ENCODE measurements around the gene KIAA1217. TPM values are rescaled to one million over a fixed set of nuclear protein-coding genes. Genes with fewer than 3 reads are reported as not detected.

KIAA1217 gene
- polyA plus RNA-seq, 1 experiment = 2.2 TPM

- no peak for DNase-seq (ENCODE audit: low read depth)
- CTCF ChIA-PET = interaction anchor here (0.6 to 5.9 kb wide), 41 partner anchors 9 to 1224 kb away, joined by 3 to 82 read pairs (median 4); no protein-coding TSS in a partner anchor
- no peaks in the 10 kb centered on the region for H3K27me3 ChIP-seq (ENCODE audit: control insufficient read depth, insufficient read depth, low read length)
- POLR2A ChIA-PET = no interaction called here
- H3K36me3 ChIP-seq (ENCODE audit: control insufficient read depth, insufficient read depth, low read length) = no peaks in the 10 kb centered on the region
- TF ChIP-seq CTCF (IDR thresholded peaks at IDR 0.05; ENCODE audit: insufficient read depth, low read depth, low read length) = peak; percentile 80
- H3K4me3 ChIP-seq (ENCODE audit: low read depth, low read length) = no peak overlapping the region
Observed at GRCh38 chr10:24518981-24519597, 310.2 kb downstream of the KIAA1217 start.

GRCh38 chr10:24519950-24520349 lies 311.0 kb downstream of the KIAA1217 start:
- H3K27me3 ChIP-seq (ENCODE audit: control insufficient read depth, insufficient read depth, low read length) = no peaks in the 10 kb centered on the region
- ChIA-PET CTCF (interaction anchor here (0.7 to 5.9 kb wide), 23 partner anchors 12 to 1205 kb away, joined by 3 to 82 read pairs (median 5); no protein-coding TSS in a partner anchor), POLR2A (no interaction called here)
- H3K36me3 ChIP-seq (ENCODE audit: control insufficient read depth, insufficient read depth, low read length) = no peaks in the 10 kb centered on the region
- no peak for DNase-seq (ENCODE audit: low read depth)
- no peak overlapping the region for H3K4me3 ChIP-seq (ENCODE audit: low read depth, low read length)
- no peak for TF ChIP-seq CTCF (IDR thresholded peaks at IDR 0.05; ENCODE audit: insufficient read depth, low read depth, low read length)

- CTCF ChIA-PET = interaction anchor here (0.6 to 1.5 kb wide), 2 partner anchors 37 to 530 kb away, joined by 3 to 7 read pairs; no protein-coding TSS in a partner anchor
Observed at GRCh38 chr10:24524314-24524713, 315.4 kb downstream of the KIAA1217 start.

GRCh38 chr10:24526085-24526649 lies 317.2 kb downstream of the KIAA1217 start:
- DNase-seq (ENCODE audit: low read depth) = no peak
- POLR2A ChIA-PET = no interaction called here
- H3K4me3 ChIP-seq (ENCODE audit: low read depth, low read length) = no peak overlapping the region
- TF ChIP-seq CTCF (IDR thresholded peaks at IDR 0.05; ENCODE audit: insufficient read depth, low read depth, low read length) = no peak
- H3K27me3 ChIP-seq (ENCODE audit: control insufficient read depth, insufficient read depth, low read length) = no peaks in the 10 kb centered on the region
- no peaks in the 10 kb centered on the region for H3K36me3 ChIP-seq (ENCODE audit: control insufficient read depth, insufficient read depth, low read length)
- CTCF ChIA-PET = no interaction called here

More at GRCh38 chr10:24524314-24524713, 315.4 kb downstream of the KIAA1217 start:
- H3K4me3 ChIP-seq (ENCODE audit: low read depth, low read length) = no peak overlapping the region
- no peaks in the 10 kb centered on the region for H3K27me3 ChIP-seq (ENCODE audit: control insufficient read depth, insufficient read depth, low read length)
- POLR2A ChIA-PET = no interaction called here
- no peak for TF ChIP-seq CTCF (IDR thresholded peaks at IDR 0.05; ENCODE audit: insufficient read depth, low read depth, low read length)
- DNase-seq (ENCODE audit: low read depth) = no peak
- no peaks in the 10 kb centered on the region for H3K36me3 ChIP-seq (ENCODE audit: control insufficient read depth, insufficient read depth, low read length)

- TF ChIP-seq CTCF (IDR thresholded peaks at IDR 0.05; ENCODE audit: insufficient read depth, low read depth, low read length) = no peak
- Histone ChIP-seq H3K4me3 (ENCODE audit: low read depth, low read length) (no peak overlapping the region), H3K36me3 (ENCODE audit: control insufficient read depth, insufficient read depth, low read length) (0 out of 2 replicates have a peak, but pooled peaks cover 1% of the 10 kb centered on the region), H3K27me3 (ENCODE audit: control insufficient read depth, insufficient read depth, low read length) (no peaks in the 10 kb centered on the region)
- ChIA-PET CTCF (interaction anchor here (0.7 to 1.8 kb wide), 2 partner anchors 10 to 15 kb away, joined by 3 to 12 read pairs; no protein-coding TSS in a partner anchor), POLR2A (no interaction called here)
- no peak for DNase-seq (ENCODE audit: low read depth)
Observed at GRCh38 chr10:24528946-24529345, 320.0 kb downstream of the KIAA1217 start.

Data from BJ (cell line).